Colon (tissue), 2 donors: ENCODE data around the gene CCDC136.

Experiments
- FAIRE-seq: peaks from 2 replicates; lab custom pipeline; 2012; peaks lifted over from hg19 to GRCh38; lab: Jason Lieb, UNC
- donor health status: control.
- donor health status: control.

Gene CCDC136

GRCh38 chr7:128862571-128863432 is 71.0 kb downstream of the CCDC136 start, which contains the start of gene ATP6V1F:
ATP6V1F (plus strand) TSS chr7:128862856; CDS start chr7:128862905, 49 bp downstream.
- FAIRE-seq: peak; percentile 49

GRCh38 chr7:128863433-128863989 is 71.7 kb downstream of the CCDC136 start:
- no peak for FAIRE-seq

GRCh38 chr7:128865303-128865702 is 73.5 kb downstream of the CCDC136 start:
- no peak for FAIRE-seq

GRCh38 chr7:128865996-128866877 is 74.5 kb downstream of the CCDC136 start:
- FAIRE-seq: no peak

GRCh38 chr7:128867241-128867640 is 75.5 kb downstream of the CCDC136 start:
- FAIRE-seq: no peak

GRCh38 chr7:128867842-128868623 is 76.3 kb downstream of the CCDC136 start:
- FAIRE-seq: no peak

- FAIRE-seq: no peak
These were observed 76.9 kb downstream of the CCDC136 start for GRCh38 chr7:128868624-128869137.

- FAIRE-seq: no peak
These were observed 77.6 kb downstream of the CCDC136 start for GRCh38 chr7:128869138-128869943.

- no peak for FAIRE-seq
These were observed 78.1 kb downstream of the CCDC136 start for GRCh38 chr7:128869944-128870285.

GRCh38 chr7:128871050-128871449 is 79.3 kb downstream of the CCDC136 start:
- FAIRE-seq: no peak
